OCI-LY7 (cell line): Measurements from ENCODE around the gene CIAPIN1. TPM values are rescaled to one million over a fixed set of nuclear protein-coding genes. Genes with fewer than 3 reads are reported as not detected.

ENCODE experiments used
- BruUV-seq: library from RNA; stranded (reverse); fragments of 400-500 nt; replicated peaks from 2 replicates; lab custom pipeline; 2021; lab: Mats Ljungman, UMichigan
- CTCF ChIA-PET: fragments of 300-600 bp; sonication (Branson Sonifier 250); formaldehyde crosslinking; loops from one replicate; lab custom pipeline; 2022; ENCODE audit warnings: antibody characterized with exemption; ENCODE audit not compliant: unreplicated experiment; lab: Charles Lee
- POLR2A ChIA-PET: fragments of 300-600 bp; sonication (Branson Sonifier 250); formaldehyde crosslinking; loops from one replicate; lab custom pipeline; 2022; ENCODE audit warnings: antibody characterized with exemption; lab: Charles Lee
- DNase-seq: peaks from one replicate; pipeline ENCODE4 v3.0.0-alpha.2; 2015; ENCODE audit warnings: low spot score
- H2AFZ ChIP-seq: fragments of 200-600 bp; sonication (generic), shearing (Covaris generic); 2 replicates; pipeline ENCODE4 v1.6.1; 2014; ENCODE audit warnings: mild to moderate bottlenecking, antibody characterized with exemption, low read length, moderate library complexity
- H3K27ac ChIP-seq: fragments of 200-600 bp; sonication (generic); 2 replicates; pipeline ENCODE4 v1.5.1; 2014; ENCODE audit warnings: mixed run types, low read depth, mild to moderate bottlenecking, moderate library complexity, low read length, inconsistent platforms; ENCODE audit not compliant: poor library complexity, severe bottlenecking
- H3K36me3 ChIP-seq: fragments of 200-600 bp; sonication (generic); 2 replicates; pipeline ENCODE4 v1.6.1; 2014; ENCODE audit warnings: mild to moderate bottlenecking, antibody characterized with exemption, low read length, moderate library complexity, mixed read lengths; ENCODE audit not compliant: insufficient read depth
- H3K4me1 ChIP-seq: fragments of 200-600 bp; sonication (generic); 2 replicates; pipeline ENCODE4 v1.5.1; 2014; ENCODE audit warnings: mild to moderate bottlenecking, low read length; ENCODE audit not compliant: insufficient read depth, poor library complexity, severe bottlenecking
- H3K4me2 ChIP-seq: fragments of 200-600 bp; sonication (generic); 2 replicates; pipeline ENCODE4 v1.6.1; 2014; ENCODE audit warnings: mild to moderate bottlenecking, low read length
- H3K4me3 ChIP-seq: fragments of 200-600 bp; sonication (generic); 2 replicates; pipeline ENCODE4 v1.5.1; 2014; ENCODE audit warnings: mild to moderate bottlenecking, low read depth, low read length; ENCODE audit not compliant: poor library complexity, severe bottlenecking
- H3K79me2 ChIP-seq: fragments of 200-600 bp; sonication (generic); 2 replicates; pipeline ENCODE4 v1.6.1; 2016; ENCODE audit warnings: low read depth, mild to moderate bottlenecking, low read length, moderate library complexity, mixed read lengths; ENCODE audit not compliant: insufficient read depth
- H3K9me2 ChIP-seq: fragments of 200-600 bp; sonication (generic); 2 replicates; pipeline ENCODE4 v1.6.1; 2016; ENCODE audit warnings: mild to moderate bottlenecking, low read length, mixed read lengths; ENCODE audit not compliant: insufficient read depth
- H3K9me3 ChIP-seq: fragments of 200-600 bp; sonication (generic); 2 replicates; pipeline ENCODE4 v1.6.1; 2014; ENCODE audit warnings: mild to moderate bottlenecking, mixed run types, low read length, mixed read lengths
- H4K20me1 ChIP-seq: fragments of 200-600 bp; sonication (generic); 2 replicates; pipeline ENCODE4 v1.6.1; 2014; ENCODE audit warnings: mild to moderate bottlenecking, antibody characterized with exemption, low read length, moderate library complexity, mixed read lengths; ENCODE audit not compliant: insufficient read depth
- EZH2phosphoT487 ChIP-seq: fragments of 200-600 bp; sonication (generic); IDR thresholded peaks from 2 replicates; pipeline ENCODE4 v1.6.1; 2018; ENCODE audit warnings: low read depth, borderline replicate concordance, mild to moderate bottlenecking, mixed run types, antibody characterized with exemption, low read length, moderate library complexity, mixed read lengths
- intact Hi-C: fragments of 100-400 bp; cut with micrococcal nuclease; formaldehyde crosslinking; loops from one replicate; pipeline ENCODE4 v1.10.0; 2022; ENCODE audit not compliant: unreplicated experiment
- total RNA-seq, 2 experiments: library from RNA; depleted of rRNA in 1 of 2; stranded (reverse); fragments of >200 nt in 1 of 2; shearing (Covaris generic) in 1 of 2; gene quantifications; 2 replicates each; pipeline ENCODE4 v1.2.3, GENCODE V29; 2014 to 2022
- TF ChIP-seq, protein P1 (sequence below): fragments of 200-600 bp; sonication (generic); conservative IDR thresholded peaks from 2 replicates; pipeline ENCODE4 v1.5.1; 2014; ENCODE audit warnings: mild to moderate bottlenecking, antibody characterized with exemption, low read length, moderate library complexity, mixed read lengths

The CIAPIN1 gene
- total RNA-seq, 2 experiments from 2014 or later = 47.7 to 58.9 TPM

DNA sequence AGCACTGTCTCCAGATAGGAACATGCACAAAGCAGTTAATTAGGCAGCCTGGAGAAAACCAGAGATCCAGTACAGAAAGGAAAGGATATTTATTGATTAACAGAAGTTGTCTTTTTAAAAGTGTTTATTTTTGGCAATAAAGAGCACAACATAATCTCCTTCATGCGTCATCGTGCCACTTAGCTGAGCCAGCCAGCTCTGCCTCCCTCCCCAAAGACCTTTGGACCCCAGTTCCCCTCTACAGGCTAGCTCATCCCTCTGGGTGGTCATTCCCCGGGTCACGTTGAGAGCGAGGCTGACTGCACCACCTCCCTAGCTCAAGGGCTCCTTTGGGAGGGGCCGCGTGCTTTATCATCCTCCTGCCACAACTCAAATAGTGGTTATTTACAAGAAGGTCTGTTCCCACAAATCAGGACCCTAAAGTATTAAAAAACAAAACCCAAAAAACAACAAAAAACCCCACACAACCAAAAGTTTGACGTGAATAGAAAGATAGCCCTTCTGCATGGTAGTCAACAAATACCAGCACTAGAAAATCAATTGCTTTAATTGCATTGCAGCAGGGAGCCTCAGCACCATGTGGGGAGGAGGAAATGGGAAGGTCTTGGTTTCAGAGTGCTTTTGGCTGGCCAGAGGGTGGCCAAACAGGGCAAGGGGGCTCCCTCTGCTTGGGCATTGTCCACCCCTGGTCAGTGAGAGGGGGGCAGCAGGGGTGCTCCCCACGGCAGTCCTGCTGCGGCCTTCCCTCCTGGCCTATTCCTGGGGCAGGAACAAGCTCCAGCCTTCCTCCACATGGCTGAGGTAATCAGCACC is 24.9 kb upstream of the CIAPIN1 start:
- Histone ChIP-seq H3K4me2 (no peak overlapping the region), H3K9me3 (no peaks in the 10 kb centered on the region), H3K4me1 (peaks cover 31% of the 10 kb centered on the region), H4K20me1 (no peaks in the 10 kb centered on the region), H3K4me3 (no peak overlapping the region), H3K27ac (peak overlapping the region; percentile 30), H3K79me2 (no peaks in the 10 kb centered on the region), H2AFZ (no peak overlapping the region), H3K36me3 (peaks cover 56% of the 10 kb centered on the region), H3K9me2 (no peaks in the 10 kb centered on the region)
- intact Hi-C loops = no loop called here
- TF ChIP-seq, protein P1, sequence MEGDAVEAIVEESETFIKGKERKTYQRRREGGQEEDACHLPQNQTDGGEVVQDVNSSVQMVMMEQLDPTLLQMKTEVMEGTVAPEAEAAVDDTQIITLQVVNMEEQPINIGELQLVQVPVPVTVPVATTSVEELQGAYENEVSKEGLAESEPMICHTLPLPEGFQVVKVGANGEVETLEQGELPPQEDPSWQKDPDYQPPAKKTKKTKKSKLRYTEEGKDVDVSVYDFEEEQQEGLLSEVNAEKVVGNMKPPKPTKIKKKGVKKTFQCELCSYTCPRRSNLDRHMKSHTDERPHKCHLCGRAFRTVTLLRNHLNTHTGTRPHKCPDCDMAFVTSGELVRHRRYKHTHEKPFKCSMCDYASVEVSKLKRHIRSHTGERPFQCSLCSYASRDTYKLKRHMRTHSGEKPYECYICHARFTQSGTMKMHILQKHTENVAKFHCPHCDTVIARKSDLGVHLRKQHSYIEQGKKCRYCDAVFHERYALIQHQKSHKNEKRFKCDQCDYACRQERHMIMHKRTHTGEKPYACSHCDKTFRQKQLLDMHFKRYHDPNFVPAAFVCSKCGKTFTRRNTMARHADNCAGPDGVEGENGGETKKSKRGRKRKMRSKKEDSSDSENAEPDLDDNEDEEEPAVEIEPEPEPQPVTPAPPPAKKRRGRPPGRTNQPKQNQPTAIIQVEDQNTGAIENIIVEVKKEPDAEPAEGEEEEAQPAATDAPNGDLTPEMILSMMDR = no peak
- no peak for TF ChIP-seq EZH2phosphoT487
- POLR2A ChIA-PET = interaction anchor here (0.5 kb wide), 1 partner anchor 10 kb away, joined by 3 read pairs; the partner anchor contains the start of gene POLR2C
- no peak for DNase-seq
- CTCF ChIA-PET = no interaction called here
- BruUV-seq = TSS peak; percentile 27

DNA sequence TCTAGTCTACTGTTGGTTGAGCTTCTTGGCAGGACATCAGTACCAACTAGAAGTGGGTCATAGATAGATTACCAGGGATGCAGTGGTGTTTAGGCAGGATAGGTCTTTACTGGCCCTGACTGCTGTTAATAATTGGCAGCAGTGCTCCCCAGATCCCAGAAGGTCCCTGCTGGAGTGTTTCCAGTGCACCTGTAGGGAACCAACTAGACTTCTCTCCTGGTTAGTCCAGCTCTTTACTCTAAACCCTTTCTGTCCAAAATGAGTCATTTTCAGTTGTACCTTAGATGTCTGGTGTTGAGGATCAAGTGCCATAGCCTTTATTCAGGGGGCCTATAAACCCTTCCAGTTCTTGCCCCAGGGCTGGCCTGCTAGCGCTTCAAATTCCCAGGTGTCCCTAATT is 24.0 kb upstream of the CIAPIN1 start:
- no peak for DNase-seq
- no TSS peak for BruUV-seq
- CTCF ChIA-PET = no interaction called here
- Histone ChIP-seq H4K20me1 (no peaks in the 10 kb centered on the region), H3K4me3 (no peak overlapping the region), H2AFZ (no peak overlapping the region), H3K9me3 (no peaks in the 10 kb centered on the region), H3K4me1 (peaks cover 25% of the 10 kb centered on the region), H3K4me2 (no peak overlapping the region), H3K9me2 (no peaks in the 10 kb centered on the region), H3K36me3 (peaks cover 62% of the 10 kb centered on the region), H3K79me2 (no peaks in the 10 kb centered on the region), H3K27ac (no peak overlapping the region)
- POLR2A ChIA-PET = no interaction called here
- TF ChIP-seq, protein P1 = no peak
- TF ChIP-seq EZH2phosphoT487 = no peak
- intact Hi-C loops = no loop called here

DNA sequence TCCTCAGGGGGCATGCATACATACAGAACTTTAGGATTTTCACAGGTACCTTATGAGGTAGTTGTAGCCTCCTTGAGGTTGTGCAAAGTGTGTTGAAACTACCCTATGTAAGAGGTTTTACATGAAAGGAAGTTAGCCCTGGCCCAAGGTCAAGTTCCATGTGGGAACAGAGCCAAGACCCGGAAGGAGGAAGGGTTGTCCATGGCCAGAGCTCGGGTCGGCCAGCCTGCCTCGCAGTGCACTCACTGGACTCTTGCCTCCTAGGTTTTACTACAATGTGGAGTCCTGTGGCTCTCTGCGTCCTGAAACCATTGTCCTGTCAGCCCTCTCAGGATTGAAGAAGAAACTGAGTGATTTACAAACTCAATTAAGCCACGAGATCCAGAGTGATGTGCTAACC is 23.5 kb upstream of the CIAPIN1 start:
- H3K4me3 ChIP-seq = no peak overlapping the region
- CTCF ChIA-PET = no interaction called here
- TF ChIP-seq, protein P1 = no peak
- no peak for TF ChIP-seq EZH2phosphoT487
- DNase-seq = no peak
- H3K79me2 ChIP-seq = no peaks in the 10 kb centered on the region
- H2AFZ ChIP-seq = no peak overlapping the region
- intact Hi-C loops = no loop called here
- H3K36me3 ChIP-seq = peaks cover 67% of the 10 kb centered on the region
- POLR2A ChIA-PET = no interaction called here
- H3K27ac ChIP-seq = no peak overlapping the region
- peaks cover 20% of the 10 kb centered on the region for H3K4me1 ChIP-seq
- no peak overlapping the region for H3K4me2 ChIP-seq
- H3K9me2 ChIP-seq = no peaks in the 10 kb centered on the region
- BruUV-seq = no TSS peak
- H3K9me3 ChIP-seq = no peaks in the 10 kb centered on the region
- H4K20me1 ChIP-seq = no peaks in the 10 kb centered on the region
